ENCODE data around the gene RNU4-1.

RNU4-1 gene

GRCh38 chr12:120314220-120314619 is 21.2 kb upstream of the RNU4-1 start:
- Histone ChIP-seq H3K9me3 (no peaks in the 10 kb centered on the region), H3K27me3 (no peaks in the 10 kb centered on the region), H3K27ac (no peak overlapping the region), H3K4me3 (no peak overlapping the region), H3K4me1 (peaks cover 0 to 9% (median 6%) of the 10 kb centered on the region in 4 donors), H3K36me3 (no peaks in the 10 kb centered on the region)
- no peak for DNase-seq
- intact Hi-C loops (cut with DNase I; ENCODE audit: low total_unique reads): no loop called here
- TF ChIP-seq, protein P1, sequence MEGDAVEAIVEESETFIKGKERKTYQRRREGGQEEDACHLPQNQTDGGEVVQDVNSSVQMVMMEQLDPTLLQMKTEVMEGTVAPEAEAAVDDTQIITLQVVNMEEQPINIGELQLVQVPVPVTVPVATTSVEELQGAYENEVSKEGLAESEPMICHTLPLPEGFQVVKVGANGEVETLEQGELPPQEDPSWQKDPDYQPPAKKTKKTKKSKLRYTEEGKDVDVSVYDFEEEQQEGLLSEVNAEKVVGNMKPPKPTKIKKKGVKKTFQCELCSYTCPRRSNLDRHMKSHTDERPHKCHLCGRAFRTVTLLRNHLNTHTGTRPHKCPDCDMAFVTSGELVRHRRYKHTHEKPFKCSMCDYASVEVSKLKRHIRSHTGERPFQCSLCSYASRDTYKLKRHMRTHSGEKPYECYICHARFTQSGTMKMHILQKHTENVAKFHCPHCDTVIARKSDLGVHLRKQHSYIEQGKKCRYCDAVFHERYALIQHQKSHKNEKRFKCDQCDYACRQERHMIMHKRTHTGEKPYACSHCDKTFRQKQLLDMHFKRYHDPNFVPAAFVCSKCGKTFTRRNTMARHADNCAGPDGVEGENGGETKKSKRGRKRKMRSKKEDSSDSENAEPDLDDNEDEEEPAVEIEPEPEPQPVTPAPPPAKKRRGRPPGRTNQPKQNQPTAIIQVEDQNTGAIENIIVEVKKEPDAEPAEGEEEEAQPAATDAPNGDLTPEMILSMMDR (IDR thresholded peaks at IDR 0.05): no peak

GRCh38 chr12:120301962-120302815 is 9.2 kb upstream of the RNU4-1 start, which contains the start of gene SIRT4:
TSS of gene SIRT4 (plus strand) at chr12:120302321. CDS start at chr12:120303562, 1,241 bp downstream.
- intact Hi-C loops (cut with DNase I; ENCODE audit: low total_unique reads): no loop called here
- Histone ChIP-seq H3K27me3 (no peaks in the 10 kb centered on the region), H3K36me3 (no peaks in the 10 kb centered on the region), H3K4me1 (peaks cover 0 to 11% (median 5%) of the 10 kb centered on the region in 4 donors), H3K9me3 (no peaks in the 10 kb centered on the region), H3K27ac (peak within 1 kb of the TSS; percentile 51 to 65), H3K4me3 (peak within 1 kb of the TSS; percentile 58 to 65)
- DNase-seq: peak; percentile 91 to 95
- TF ChIP-seq, protein P1 (IDR thresholded peaks at IDR 0.05): peak; percentile 64 to 70

DNA sequence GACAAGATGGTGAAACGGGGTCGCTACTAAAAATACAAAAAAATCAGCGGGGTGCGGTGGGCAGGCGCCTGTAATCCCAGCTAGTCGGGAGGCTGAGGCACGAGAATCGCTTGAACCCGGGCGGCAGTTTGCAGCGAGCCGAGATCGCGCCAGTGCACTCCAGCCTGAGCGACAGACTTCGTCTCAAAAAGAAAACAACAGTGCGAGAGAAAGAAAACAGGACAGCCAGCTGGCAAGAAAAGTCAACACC is 701 bp downstream of the RNU4-1 start:
- intact Hi-C loops (cut with DNase I; ENCODE audit: low total_unique reads): no loop called here
- peaks cover 0 to 19% (median 6%) of the 10 kb centered on the region in 4 donors for H3K4me1 ChIP-seq
- H3K27ac ChIP-seq: peak overlapping the region; percentile 98
- TF ChIP-seq, protein P1 (IDR thresholded peaks at IDR 0.05): no peak
- H3K36me3 ChIP-seq: no peaks in the 10 kb centered on the region
- DNase-seq: no peak
- no peaks in the 10 kb centered on the region for H3K9me3 ChIP-seq
- peak overlapping the region; percentile 73 to 86 for H3K4me3 ChIP-seq
- H3K27me3 ChIP-seq: no peaks in the 10 kb centered on the region

DNA sequence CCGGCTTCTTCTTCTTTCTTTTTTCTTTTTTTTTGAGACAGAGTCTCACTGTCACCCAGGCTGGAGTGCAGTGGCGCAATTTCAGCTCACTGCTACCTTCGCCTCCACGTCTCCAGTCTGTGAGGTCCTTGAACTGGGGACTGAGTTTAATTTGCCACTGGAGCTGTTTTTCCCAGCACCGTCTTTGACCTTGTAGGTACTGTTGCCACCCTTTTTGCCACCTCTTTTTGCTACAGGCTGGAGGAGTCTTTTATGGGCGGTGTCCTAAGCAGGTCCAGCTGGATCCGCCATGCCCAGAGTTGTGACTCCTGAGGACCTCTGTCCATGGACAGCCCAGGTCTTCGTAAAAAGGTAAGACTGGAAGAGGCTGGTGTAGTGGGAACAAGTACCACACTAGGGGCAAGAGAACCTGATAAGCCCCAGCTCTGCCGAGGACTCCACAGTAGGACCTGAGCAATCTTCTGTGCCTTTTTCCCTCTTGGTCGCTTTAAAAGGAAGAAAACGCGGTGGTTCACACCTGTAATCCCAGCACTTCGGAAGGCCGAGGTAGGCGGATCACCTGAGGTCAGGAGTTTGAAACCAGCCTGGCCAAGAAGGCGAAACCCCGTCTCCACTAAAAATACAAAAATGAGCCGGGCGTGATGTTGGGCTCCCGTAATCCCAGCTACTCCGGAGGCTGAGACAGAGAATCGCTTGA is 2.3 kb downstream of the RNU4-1 start:
- peak in 1 of 2 donors; percentile 69 for DNase-seq
- H3K36me3 ChIP-seq: no peaks in the 10 kb centered on the region
- H3K27me3 ChIP-seq: no peaks in the 10 kb centered on the region
- H3K4me1 ChIP-seq: peaks cover 0 to 25% (median 6%) of the 10 kb centered on the region in 4 donors
- TF ChIP-seq, protein P1 (IDR thresholded peaks at IDR 0.05): no peak
- H3K9me3 ChIP-seq: no peaks in the 10 kb centered on the region
- peak overlapping the region; percentile 73 to 86 for H3K4me3 ChIP-seq
- peak overlapping the region; percentile 98 for H3K27ac ChIP-seq
- intact Hi-C loops (cut with DNase I; ENCODE audit: low total_unique reads): no loop called here

- no peak overlapping the region for H3K27ac ChIP-seq
- TF ChIP-seq, protein P1 (IDR thresholded peaks at IDR 0.05): no peak
Measured at GRCh38 chr12:120287491-120287890, 5.5 kb downstream of the RNU4-1 start.

More at GRCh38 chr12:120287491-120287890, 5.5 kb downstream of the RNU4-1 start:
- no peak for DNase-seq
- Histone ChIP-seq H3K27me3 (no peaks in the 10 kb centered on the region), H3K36me3 (no peaks in the 10 kb centered on the region), H3K4me3 (no peak overlapping the region), H3K4me1 (peaks cover 0 to 20% (median 4%) of the 10 kb centered on the region in 4 donors), H3K9me3 (no peaks in the 10 kb centered on the region)
- intact Hi-C loops (cut with DNase I; ENCODE audit: low total_unique reads): no loop called here
